Measurements from ENCODE around the gene INCENP.

The INCENP gene

GRCh38 chr11:62108971-62109404, 14.8 kb upstream of the INCENP start:
- Mint-ChIP-seq H3K27me3 (peaks cover 12% of the 10 kb centered on the region), H3K36me3 (ENCODE audit: low read depth) (no peaks in the 10 kb centered on the region), H3K9me3 (peaks cover 8% of the 10 kb centered on the region), H3K4me1 (ENCODE audit: low read depth) (peaks cover 23% of the 10 kb centered on the region), H3K27ac (no peak overlapping the region), H3K4me3 (no peak overlapping the region)
- intact Hi-C loops (cut with micrococcal nuclease) = loop anchor here (1.0 to 2.0 kb wide), 3 partner anchors 210 to 312 kb away; no protein-coding TSS in a partner anchor

- H3K27me3 Mint-ChIP-seq = peaks cover 8% of the 10 kb centered on the region
- intact Hi-C loops (cut with micrococcal nuclease) = no loop called here
- no peak overlapping the region for H3K4me3 Mint-ChIP-seq
- peaks cover 10% of the 10 kb centered on the region for H3K4me1 Mint-ChIP-seq (ENCODE audit: low read depth)
- peaks cover 9% of the 10 kb centered on the region for H3K9me3 Mint-ChIP-seq
- no peaks in the 10 kb centered on the region for H3K36me3 Mint-ChIP-seq (ENCODE audit: low read depth)
- no peak overlapping the region for H3K27ac Mint-ChIP-seq
These were observed 8.6 kb upstream of the INCENP start for GRCh38 chr11:62115085-62115694.

GRCh38 chr11:62116451-62116850, 7.4 kb upstream of the INCENP start:
- Mint-ChIP-seq H3K36me3 (ENCODE audit: low read depth) (no peaks in the 10 kb centered on the region), H3K4me3 (no peak overlapping the region)
- intact Hi-C loops (cut with micrococcal nuclease) = no loop called here

GRCh38 chr11:62119569-62119968, 4.2 kb upstream of the INCENP start:
- Mint-ChIP-seq H3K4me1 (ENCODE audit: low read depth) (peaks cover 6% of the 10 kb centered on the region), H3K4me3 (no peak overlapping the region), H3K27me3 (peaks cover 3% of the 10 kb centered on the region), H3K36me3 (ENCODE audit: low read depth) (peaks cover 8% of the 10 kb centered on the region), H3K27ac (no peak overlapping the region), H3K9me3 (peaks cover 9% of the 10 kb centered on the region)
- intact Hi-C loops (cut with micrococcal nuclease) = no loop called here

More at GRCh38 chr11:62116451-62116850, 7.4 kb upstream of the INCENP start:
- Mint-ChIP-seq H3K27ac (no peak overlapping the region), H3K4me1 (ENCODE audit: low read depth) (peaks cover 10% of the 10 kb centered on the region), H3K27me3 (peaks cover 3% of the 10 kb centered on the region), H3K9me3 (peaks cover 9% of the 10 kb centered on the region)

GRCh38 chr11:62120001-62120400, 3.8 kb upstream of the INCENP start:
- Mint-ChIP-seq H3K9me3 (peaks cover 9% of the 10 kb centered on the region), H3K4me3 (no peak overlapping the region), H3K36me3 (ENCODE audit: low read depth) (peaks cover 8% of the 10 kb centered on the region), H3K27ac (no peak overlapping the region), H3K4me1 (ENCODE audit: low read depth) (peaks cover 11% of the 10 kb centered on the region), H3K27me3 (peaks cover 3% of the 10 kb centered on the region)
- intact Hi-C loops (cut with micrococcal nuclease) = loop anchor here (5.0 kb wide), 1 partner anchor 328 kb away; the partner anchor contains the start of genes FEN1 and TMEM258

GRCh38 chr11:62120431-62120830, 3.4 kb upstream of the INCENP start:
- Mint-ChIP-seq H3K9me3 (peaks cover 9% of the 10 kb centered on the region), H3K4me1 (ENCODE audit: low read depth) (peaks cover 15% of the 10 kb centered on the region), H3K27ac (no peak overlapping the region), H3K36me3 (ENCODE audit: low read depth) (peaks cover 8% of the 10 kb centered on the region), H3K27me3 (no peaks in the 10 kb centered on the region), H3K4me3 (no peak overlapping the region)
- intact Hi-C loops (cut with micrococcal nuclease) = loop anchor here (5.0 kb wide), 1 partner anchor 328 kb away; the partner anchor contains the start of genes FEN1 and TMEM258

GRCh38 chr11:62122076-62122475, 1.7 kb upstream of the INCENP start:
- peaks cover 8% of the 10 kb centered on the region for H3K36me3 Mint-ChIP-seq (ENCODE audit: low read depth)
- no peak overlapping the region for H3K4me3 Mint-ChIP-seq
- intact Hi-C loops (cut with micrococcal nuclease) = loop anchor here (5.0 kb wide), 1 partner anchor 330 kb away; the partner anchor contains the start of genes FEN1 and TMEM258
- H3K4me1 Mint-ChIP-seq (ENCODE audit: low read depth) = peaks cover 25% of the 10 kb centered on the region
- no peaks in the 10 kb centered on the region for H3K27me3 Mint-ChIP-seq
- H3K9me3 Mint-ChIP-seq = no peaks in the 10 kb centered on the region
- no peak overlapping the region for H3K27ac Mint-ChIP-seq

- intact Hi-C loops (cut with micrococcal nuclease) = loop anchor here (5.0 kb wide), 1 partner anchor 332 kb away; the partner anchor contains the start of genes FEN1 and TMEM258
- H3K27ac Mint-ChIP-seq = peak overlapping the region; percentile 93
- no peaks in the 10 kb centered on the region for H3K27me3 Mint-ChIP-seq
- H3K4me3 Mint-ChIP-seq = peak overlapping the region; percentile 95
- peaks cover 27% of the 10 kb centered on the region for H3K36me3 Mint-ChIP-seq (ENCODE audit: low read depth)
- peaks cover 25% of the 10 kb centered on the region for H3K4me1 Mint-ChIP-seq (ENCODE audit: low read depth)
- no peaks in the 10 kb centered on the region for H3K9me3 Mint-ChIP-seq
These were observed 639 bp downstream of the INCENP start for GRCh38 chr11:62124186-62125113.

GRCh38 chr11:62125316-62125715, 1.5 kb downstream of the INCENP start:
- peak overlapping the region; percentile 25 for H3K27ac Mint-ChIP-seq
- H3K4me1 Mint-ChIP-seq (ENCODE audit: low read depth) = peaks cover 25% of the 10 kb centered on the region
- peaks cover 36% of the 10 kb centered on the region for H3K36me3 Mint-ChIP-seq (ENCODE audit: low read depth)
- no peak overlapping the region for H3K4me3 Mint-ChIP-seq
- intact Hi-C loops (cut with micrococcal nuclease) = no loop called here
- no peaks in the 10 kb centered on the region for H3K27me3 Mint-ChIP-seq
- no peaks in the 10 kb centered on the region for H3K9me3 Mint-ChIP-seq

GRCh38 chr11:62125881-62126280, 2.1 kb downstream of the INCENP start:
- H3K27ac Mint-ChIP-seq = peak overlapping the region; percentile 25
- no peaks in the 10 kb centered on the region for H3K9me3 Mint-ChIP-seq
- intact Hi-C loops (cut with micrococcal nuclease) = no loop called here
- peaks cover 42% of the 10 kb centered on the region for H3K36me3 Mint-ChIP-seq (ENCODE audit: low read depth)
- H3K27me3 Mint-ChIP-seq = no peaks in the 10 kb centered on the region
- H3K4me1 Mint-ChIP-seq (ENCODE audit: low read depth) = peaks cover 25% of the 10 kb centered on the region
- H3K4me3 Mint-ChIP-seq = no peak overlapping the region

- H3K4me3 Mint-ChIP-seq = no peak overlapping the region
- no peaks in the 10 kb centered on the region for H3K9me3 Mint-ChIP-seq
- intact Hi-C loops (cut with micrococcal nuclease) = no loop called here
- no peaks in the 10 kb centered on the region for H3K27me3 Mint-ChIP-seq
- H3K36me3 Mint-ChIP-seq (ENCODE audit: low read depth) = peaks cover 56% of the 10 kb centered on the region
- peaks cover 28% of the 10 kb centered on the region for H3K4me1 Mint-ChIP-seq (ENCODE audit: low read depth)
- no peak overlapping the region for H3K27ac Mint-ChIP-seq
These were observed 3.6 kb downstream of the INCENP start for GRCh38 chr11:62127426-62127825.

- Mint-ChIP-seq H3K27me3 (no peaks in the 10 kb centered on the region), H3K4me3 (no peak overlapping the region), H3K9me3 (no peaks in the 10 kb centered on the region), H3K36me3 (ENCODE audit: low read depth) (peaks cover 63% of the 10 kb centered on the region), H3K27ac (no peak overlapping the region), H3K4me1 (ENCODE audit: low read depth) (peaks cover 35% of the 10 kb centered on the region)
- intact Hi-C loops (cut with micrococcal nuclease) = no loop called here
These were observed 4.3 kb downstream of the INCENP start for GRCh38 chr11:62127941-62128770.

GRCh38 chr11:62128835-62129234, 5.0 kb downstream of the INCENP start:
- Mint-ChIP-seq H3K4me3 (no peak overlapping the region), H3K27me3 (no peaks in the 10 kb centered on the region), H3K9me3 (no peaks in the 10 kb centered on the region), H3K4me1 (ENCODE audit: low read depth) (peaks cover 37% of the 10 kb centered on the region), H3K27ac (no peak overlapping the region), H3K36me3 (ENCODE audit: low read depth) (peaks cover 68% of the 10 kb centered on the region)
- intact Hi-C loops (cut with micrococcal nuclease) = no loop called here
